HL-60 (cell line): Measurements from ENCODE around the gene DAB2IP.

ENCODE experiments used
- DNase-seq, 2 experiments: peaks; one replicate each; pipeline ENCODE4 v3.0.0-alpha.2; 2010 to 2020; ENCODE audit warnings: low read depth in 1 of 2, low spot score in 1 of 2
- H3K27ac ChIP-seq: fragments of 250-450 bp; sonication (Bioruptor Pico); replicated peaks from 2 replicates; pipeline ENCODE4 v1.5.1; 2020; ENCODE audit warnings: mild to moderate bottlenecking, moderate library complexity
- H3K27me3 ChIP-seq: fragments of 250-450 bp; sonication (Bioruptor Pico); 2 replicates; pipeline ENCODE4 v1.5.1; 2021; ENCODE audit warnings: mild to moderate bottlenecking, moderate library complexity; ENCODE audit not compliant: insufficient read depth, poor library complexity, severe bottlenecking
- H3K4me3 ChIP-seq: replicated peaks from 2 replicates; pipeline ENCODE4 v1.5.1; 2011; ENCODE audit warnings: mild to moderate bottlenecking, control low read depth, low read length; ENCODE audit not compliant: insufficient read depth
- CTCF ChIP-seq: IDR thresholded peaks from one replicate; pipeline ENCODE4 v1.5.1; 2011; ENCODE audit warnings: low read length, control low read depth, inconsistent platforms; ENCODE audit not compliant: insufficient read depth
- GABPA ChIP-seq: IDR thresholded peaks from 2 replicates; pipeline ENCODE4 v1.6.1; 2012; ENCODE audit warnings: low read depth
- POLR2AphosphoS5 ChIP-seq: IDR thresholded peaks from 2 replicates; pipeline ENCODE4 v1.6.1; 2012; ENCODE audit warnings: low read depth
- REST ChIP-seq: IDR thresholded peaks from 2 replicates; pipeline ENCODE4 v1.6.1; 2012; ENCODE audit warnings: low read depth; ENCODE audit not compliant: insufficient replicate concordance
- SPI1 ChIP-seq: IDR thresholded peaks from 2 replicates; pipeline ENCODE4 v1.6.1; 2012; ENCODE audit warnings: low read depth, mild to moderate bottlenecking, borderline replicate concordance

DAB2IP gene

GRCh38 chr9:121779381-121780117 lies 128.1 kb downstream of the DAB2IP start:
- Histone ChIP-seq H3K4me3 (no peak overlapping the region), H3K27me3 (peaks cover 4% of the 10 kb centered on the region), H3K27ac (no peak overlapping the region)
- TF ChIP-seq CTCF (no peak), SPI1 (no peak), REST (no peak), GABPA (no peak), POLR2AphosphoS5 (no peak)
- DNase-seq = no peak

GRCh38 chr9:121780177-121781040 lies 129.0 kb downstream of the DAB2IP start:
- TF ChIP-seq CTCF (no peak), REST (no peak), SPI1 (no peak)
- Histone ChIP-seq H3K27ac (no peak overlapping the region), H3K27me3 (peaks cover 4% of the 10 kb centered on the region), H3K4me3 (no peak overlapping the region)
- DNase-seq = no peak

GRCh38 chr9:121781145-121781548 lies 129.7 kb downstream of the DAB2IP start:
- peaks cover 4% of the 10 kb centered on the region for H3K27me3 ChIP-seq
- TF ChIP-seq SPI1 (no peak), REST (no peak), POLR2AphosphoS5 (no peak), GABPA (no peak), CTCF (no peak)
- H3K4me3 ChIP-seq = no peak overlapping the region
- DNase-seq = no peak
- H3K27ac ChIP-seq = no peak overlapping the region
